HEK293 (cell line): ENCODE measurements around the gene SEC22C.

Experiments
- CTCF ChIA-PET: fragments of 350-600 bp; formaldehyde crosslinking; extraction: SDS; loops from one replicate; lab custom pipeline; 2021; ENCODE audit warnings: antibody characterized with exemption; lab: Yijun Ruan, JAX
- POLR2A ChIA-PET: fragments of 300-600 bp; formaldehyde crosslinking; extraction: SDS; loops from one replicate; lab custom pipeline; 2020; ENCODE audit warnings: antibody characterized with exemption, inconsistent platforms; lab: Yijun Ruan, JAX
- H3K27ac ChIP-seq: fragments of 200-500 bp; sonication (Bioruptor generic); 2 replicates; pipeline ENCODE4 v1.5.1; 2014; ENCODE audit warnings: low read depth, low read length, control low read depth, inconsistent platforms; ENCODE audit errors: extremely low read depth
- H3K36me3 ChIP-seq, 2 experiments: fragments of 200-500 bp in 1 of 2; sonication (Bioruptor generic) in 1 of 2; 1 replicate in 1 of 2; 2 replicates in 1 of 2; pipeline ENCODE4 v1.5.1; 2014 to 2017; ENCODE audit warnings: inconsistent platforms in 2 of 2, low read length in 2 of 2; ENCODE audit not compliant: control insufficient read depth in 2 of 2, insufficient read depth in 1 of 2
- H3K4me1 ChIP-seq: fragments of 200-500 bp; sonication (Bioruptor generic); 2 replicates; pipeline ENCODE4 v1.5.1; 2014; ENCODE audit warnings: mild to moderate bottlenecking, low read length, inconsistent platforms; ENCODE audit not compliant: control insufficient read depth, insufficient read depth
- H3K4me3 ChIP-seq: 2 replicates; pipeline ENCODE4 v1.5.1; 2011; ENCODE audit warnings: low read depth, mild to moderate bottlenecking, control low read depth, low read length, moderate library complexity
- H3K9me3 ChIP-seq: fragments of 200-500 bp; sonication (Bioruptor generic); 2 replicates; pipeline ENCODE4 v1.5.1; 2014; ENCODE audit warnings: low read depth, low read length, inconsistent platforms; ENCODE audit not compliant: control insufficient read depth, insufficient read depth
- EGR2 ChIP-seq: fragments of 450-650 bp; formaldehyde crosslinking; IDR thresholded peaks from 2 replicates; pipeline ENCODE4 v1.5.1; 2016; ENCODE audit warnings: low read depth, missing biosample characterization, missing genetic modification characterization
- KLF10 ChIP-seq: fragments of 450-650 bp; IDR thresholded peaks from 2 replicates; pipeline ENCODE4 v1.5.1; 2018; ENCODE audit warnings: missing biosample characterization, mild to moderate bottlenecking, missing genetic modification characterization
- SCRT2 ChIP-seq: fragments of 450-650 bp; formaldehyde crosslinking; IDR thresholded peaks from 2 replicates; pipeline ENCODE4 v1.5.1; 2016; ENCODE audit warnings: missing biosample characterization, missing genetic modification characterization
- SP2 ChIP-seq: fragments of 450-650 bp; formaldehyde crosslinking; IDR thresholded peaks from 2 replicates; pipeline ENCODE4 v1.5.1; 2016; ENCODE audit warnings: missing biosample characterization, missing genetic modification characterization
- ZBTB7A ChIP-seq: fragments of 450-650 bp; formaldehyde crosslinking; IDR thresholded peaks from 2 replicates; pipeline ENCODE4 v1.5.1; 2016; ENCODE audit warnings: low read depth, missing biosample characterization, missing genetic modification characterization
- ZFHX2 ChIP-seq: fragments of 450-650 bp; formaldehyde crosslinking; conservative IDR thresholded peaks from 2 replicates; pipeline ENCODE4 v1.5.1; 2016; ENCODE audit warnings: missing biosample characterization, missing genetic modification characterization
- ZNF132 ChIP-seq: fragments of 450-650 bp; formaldehyde crosslinking; IDR thresholded peaks from 2 replicates; pipeline ENCODE4 v1.5.1; 2017; ENCODE audit warnings: missing biosample characterization, missing genetic modification characterization, borderline replicate concordance
- ZNF184 ChIP-seq: fragments of 450-650 bp; IDR thresholded peaks from 2 replicates; pipeline ENCODE4 v1.5.1; 2018; ENCODE audit warnings: missing biosample characterization, mild to moderate bottlenecking, missing genetic modification characterization
- ZNF239 ChIP-seq: fragments of 450-650 bp; formaldehyde crosslinking; IDR thresholded peaks from 2 replicates; pipeline ENCODE4 v1.5.1; 2016; ENCODE audit warnings: missing biosample characterization, missing genetic modification characterization
- ZNF544 ChIP-seq: fragments of 450-650 bp; formaldehyde crosslinking; IDR thresholded peaks from 2 replicates; pipeline ENCODE4 v1.5.0; 2017; ENCODE audit warnings: missing biosample characterization, missing genetic modification characterization
- ZNF555 ChIP-seq: fragments of 450-650 bp; formaldehyde crosslinking; conservative IDR thresholded peaks from 2 replicates; pipeline ENCODE4 v1.5.1; 2017; ENCODE audit warnings: missing biosample characterization, mild to moderate bottlenecking, missing genetic modification characterization, inconsistent platforms
- ZNF664 ChIP-seq: fragments of 450-650 bp; formaldehyde crosslinking; IDR thresholded peaks from 2 replicates; pipeline ENCODE4 v1.5.1; 2016; ENCODE audit warnings: missing biosample characterization, missing genetic modification characterization
- ZNF707 ChIP-seq: fragments of 450-650 bp; formaldehyde crosslinking; IDR thresholded peaks from 2 replicates; pipeline ENCODE4 v1.5.1; 2016; ENCODE audit warnings: missing biosample characterization, missing genetic modification characterization
- TF ChIP-seq, protein P1 (sequence below): fragments of 450-650 bp; formaldehyde crosslinking; IDR thresholded peaks from 2 replicates; pipeline ENCODE4 v1.5.1; 2016; ENCODE audit warnings: missing biosample characterization, missing genetic modification characterization
- TF ChIP-seq, protein P2 (sequence below): fragments of 450-650 bp; formaldehyde crosslinking; IDR thresholded peaks from 2 replicates; pipeline ENCODE4; 2016; ENCODE audit warnings: missing biosample characterization, missing genetic modification characterization

Gene SEC22C

DNA sequence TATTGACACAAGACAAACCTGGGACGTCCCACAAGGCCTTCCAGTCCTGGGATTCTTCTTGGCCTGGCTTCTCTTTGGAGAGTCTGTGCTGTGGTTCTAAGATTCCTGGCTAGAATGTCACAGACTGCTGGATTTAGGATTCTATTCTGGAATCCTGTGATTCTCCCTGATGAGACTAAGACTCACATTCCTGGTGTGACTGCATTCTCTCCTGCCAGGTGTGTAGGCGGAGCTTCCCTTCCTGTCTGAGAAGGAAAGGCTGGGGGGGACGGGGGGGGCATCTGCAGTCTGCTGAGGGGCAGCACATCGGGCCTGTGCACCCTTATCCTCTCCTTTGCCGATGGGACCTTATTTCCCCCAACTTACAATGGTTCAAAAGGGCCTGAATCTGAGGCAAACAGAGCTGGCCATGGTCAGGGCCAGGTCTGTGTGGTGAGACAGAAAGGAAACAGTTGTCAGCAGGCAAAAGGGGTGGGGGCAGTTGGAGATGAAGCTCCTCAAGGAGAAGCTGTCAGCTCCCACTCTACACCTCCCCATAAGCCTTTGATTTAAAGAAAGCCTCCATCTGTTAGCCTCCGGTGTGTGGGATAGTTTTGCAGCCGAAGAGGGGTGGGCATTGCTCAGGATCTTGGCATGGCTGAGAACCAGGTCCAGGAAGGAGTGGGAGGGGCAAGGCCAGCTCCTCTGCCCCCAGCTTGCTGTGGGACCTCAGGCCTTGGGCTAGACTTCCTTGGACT lies 48.4 kb downstream of the SEC22C start (continued):
- TF ChIP-seq ZNF664 (tag by site-specific recombination) (no peak), ZNF544 (tag by site-specific recombination) (no peak), SP2 (tag by site-specific recombination) (no peak), ZFHX2 (tag by site-specific recombination) (peak; percentile 65)

DNA sequence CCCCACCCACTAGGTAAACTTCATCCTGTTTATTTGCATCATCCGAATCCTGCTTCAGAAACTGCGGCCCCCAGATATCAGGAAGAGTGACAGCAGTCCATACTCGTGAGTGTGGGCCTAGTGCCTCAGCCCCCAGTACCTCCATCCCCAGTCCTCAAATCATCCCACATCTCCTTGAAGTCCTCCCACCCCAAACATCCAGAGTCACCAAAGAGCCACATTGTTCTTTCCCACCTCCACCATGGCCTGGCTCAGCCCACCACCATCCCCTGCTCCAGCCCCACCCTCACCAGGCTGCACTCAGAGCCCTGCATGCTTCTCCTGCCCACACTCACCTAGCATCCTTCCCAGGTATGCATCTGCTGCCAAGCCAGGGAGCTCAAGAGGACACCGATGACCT lies 49.5 kb downstream of the SEC22C start:
- POLR2A ChIA-PET: no interaction called here
- H3K27ac ChIP-seq: no peak overlapping the region
- TF ChIP-seq ZNF555 (tag by site-specific recombination): no peak
- TF ChIP-seq SCRT2 (tag by site-specific recombination): no peak
- TF ChIP-seq ZNF184 (tag by site-specific recombination): no peak
- TF ChIP-seq, protein P1, sequence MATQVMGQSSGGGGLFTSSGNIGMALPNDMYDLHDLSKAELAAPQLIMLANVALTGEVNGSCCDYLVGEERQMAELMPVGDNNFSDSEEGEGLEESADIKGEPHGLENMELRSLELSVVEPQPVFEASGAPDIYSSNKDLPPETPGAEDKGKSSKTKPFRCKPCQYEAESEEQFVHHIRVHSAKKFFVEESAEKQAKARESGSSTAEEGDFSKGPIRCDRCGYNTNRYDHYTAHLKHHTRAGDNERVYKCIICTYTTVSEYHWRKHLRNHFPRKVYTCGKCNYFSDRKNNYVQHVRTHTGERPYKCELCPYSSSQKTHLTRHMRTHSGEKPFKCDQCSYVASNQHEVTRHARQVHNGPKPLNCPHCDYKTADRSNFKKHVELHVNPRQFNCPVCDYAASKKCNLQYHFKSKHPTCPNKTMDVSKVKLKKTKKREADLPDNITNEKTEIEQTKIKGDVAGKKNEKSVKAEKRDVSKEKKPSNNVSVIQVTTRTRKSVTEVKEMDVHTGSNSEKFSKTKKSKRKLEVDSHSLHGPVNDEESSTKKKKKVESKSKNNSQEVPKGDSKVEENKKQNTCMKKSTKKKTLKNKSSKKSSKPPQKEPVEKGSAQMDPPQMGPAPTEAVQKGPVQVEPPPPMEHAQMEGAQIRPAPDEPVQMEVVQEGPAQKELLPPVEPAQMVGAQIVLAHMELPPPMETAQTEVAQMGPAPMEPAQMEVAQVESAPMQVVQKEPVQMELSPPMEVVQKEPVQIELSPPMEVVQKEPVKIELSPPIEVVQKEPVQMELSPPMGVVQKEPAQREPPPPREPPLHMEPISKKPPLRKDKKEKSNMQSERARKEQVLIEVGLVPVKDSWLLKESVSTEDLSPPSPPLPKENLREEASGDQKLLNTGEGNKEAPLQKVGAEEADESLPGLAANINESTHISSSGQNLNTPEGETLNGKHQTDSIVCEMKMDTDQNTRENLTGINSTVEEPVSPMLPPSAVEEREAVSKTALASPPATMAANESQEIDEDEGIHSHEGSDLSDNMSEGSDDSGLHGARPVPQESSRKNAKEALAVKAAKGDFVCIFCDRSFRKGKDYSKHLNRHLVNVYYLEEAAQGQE (tag by site-specific recombination): no peak
- no peak for TF ChIP-seq ZBTB7A
- peak; percentile 96 for TF ChIP-seq EGR2 (tag by site-specific recombination)
- peak; percentile 79 for TF ChIP-seq ZFHX2 (tag by site-specific recombination)
- TF ChIP-seq, all 188 proteins: peak for 2

DNA sequence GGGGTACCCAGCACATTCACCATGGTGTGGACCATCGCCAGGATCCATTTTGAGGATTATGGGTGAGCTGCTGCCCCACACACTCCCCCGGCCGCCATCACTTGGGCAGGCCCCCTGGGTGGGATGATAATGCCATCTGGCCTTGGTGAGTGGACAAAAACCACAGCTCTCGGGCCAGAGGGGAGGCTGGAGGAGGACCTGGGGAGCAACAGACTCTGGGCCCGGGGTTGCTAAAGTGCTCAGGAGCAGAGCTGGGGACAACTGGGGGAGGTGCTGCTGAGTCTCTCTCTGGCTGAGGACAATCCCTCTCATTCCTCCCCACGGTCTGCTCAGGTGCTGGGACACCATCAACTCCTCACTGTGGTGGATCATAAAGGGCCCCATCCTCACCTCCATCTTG lies 50.3 kb downstream of the SEC22C start:
- H3K4me3 ChIP-seq: no peak overlapping the region
- no peaks in the 10 kb centered on the region for H3K9me3 ChIP-seq
- H3K27ac ChIP-seq: no peak overlapping the region
- no peak for TF ChIP-seq ZNF132
- no peaks in the 10 kb centered on the region for H3K4me1 ChIP-seq
- no peaks in the 10 kb centered on the region for H3K36me3 ChIP-seq
- CTCF ChIA-PET: interaction anchor here (0.6 kb wide), 1 partner anchor 802 kb away, joined by 3 read pairs; no protein-coding TSS in a partner anchor
- POLR2A ChIA-PET: no interaction called here

More for the DNA sequence above, 49.5 kb downstream of the SEC22C start:
- H3K4me3 ChIP-seq: no peak overlapping the region
- no peaks in the 10 kb centered on the region for H3K4me1 ChIP-seq
- no peaks in the 10 kb centered on the region for H3K36me3 ChIP-seq
- CTCF ChIA-PET: no interaction called here
- no peaks in the 10 kb centered on the region for H3K9me3 ChIP-seq

DNA sequence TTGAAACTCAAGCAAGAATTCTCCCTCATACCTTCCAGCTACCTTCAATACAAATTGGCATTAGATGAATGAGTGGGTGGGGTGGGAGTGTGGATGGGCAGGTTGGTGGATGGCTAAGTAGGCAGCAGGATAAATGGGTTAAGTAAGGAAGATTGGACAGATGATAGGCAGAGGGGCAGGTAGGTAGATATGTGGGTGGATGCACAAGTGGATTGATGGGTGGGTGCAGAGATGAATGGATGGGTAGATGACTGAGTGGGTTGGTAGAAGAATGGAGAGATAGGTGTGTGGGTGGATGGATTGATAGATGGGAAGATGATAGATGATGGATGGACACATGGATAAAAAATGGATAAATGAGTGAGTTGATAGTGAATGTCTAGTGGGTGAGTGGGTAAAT lies 51.7 kb downstream of the SEC22C start:
- no peak overlapping the region for H3K27ac ChIP-seq
- ChIA-PET POLR2A (no interaction called here), CTCF (no interaction called here)
- no peaks in the 10 kb centered on the region for H3K4me1 ChIP-seq
- no peak overlapping the region for H3K4me3 ChIP-seq
- H3K9me3 ChIP-seq: no peaks in the 10 kb centered on the region
- no peaks in the 10 kb centered on the region for H3K36me3 ChIP-seq
- TF ChIP-seq ZNF239 (no peak), ZNF707 (tag by site-specific recombination) (no peak), KLF10 (tag by site-specific recombination) (no peak), EGR2 (tag by site-specific recombination) (peak; percentile 100), ZFHX2 (tag by site-specific recombination) (peak; percentile 99)
- TF ChIP-seq, protein P2, sequence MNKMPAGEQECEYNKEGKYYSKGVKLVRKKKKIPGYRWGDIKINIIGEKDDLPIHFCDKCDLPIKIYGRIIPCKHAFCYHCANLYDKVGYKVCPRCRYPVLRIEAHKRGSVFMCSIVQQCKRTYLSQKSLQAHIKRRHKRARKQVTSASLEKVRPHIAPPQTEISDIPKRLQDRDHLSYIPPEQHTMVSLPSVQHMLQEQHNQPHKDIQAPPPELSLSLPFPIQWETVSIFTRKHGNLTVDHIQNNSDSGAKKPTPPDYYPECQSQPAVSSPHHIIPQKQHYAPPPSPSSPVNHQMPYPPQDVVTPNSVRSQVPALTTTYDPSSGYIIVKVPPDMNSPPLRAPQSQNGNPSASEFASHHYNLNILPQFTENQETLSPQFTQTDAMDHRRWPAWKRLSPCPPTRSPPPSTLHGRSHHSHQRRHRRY (tag by site-specific recombination): no peak
